ENCODE measurements around the gene DIAPH1.

The DIAPH1 gene

GRCh38 chr5:141574122-141574510 is 44.7 kb downstream of the DIAPH1 start:
- H3K27ac Mint-ChIP-seq, result no peak overlapping the region
- no peak for DNase-seq
- no peaks in the 10 kb centered on the region for H3K9me3 Mint-ChIP-seq
- TF ChIP-seq CTCF (IDR thresholded peaks at IDR 0.05), result no peak
- H3K4me3 Mint-ChIP-seq, result no peak overlapping the region
- H3K4me1 Mint-ChIP-seq, result peaks cover 16% of the 10 kb centered on the region
- no peaks in the 10 kb centered on the region for H3K27me3 Mint-ChIP-seq (ENCODE audit: low read depth, poor library complexity)
- H3K36me3 Mint-ChIP-seq (ENCODE audit: low read depth), result peaks cover 58% of the 10 kb centered on the region

GRCh38 chr5:141573489-141574121 is 45.2 kb downstream of the DIAPH1 start:
- no peak for TF ChIP-seq CTCF (IDR thresholded peaks at IDR 0.05)
- DNase-seq, result no peak
- Mint-ChIP-seq H3K9me3 (no peaks in the 10 kb centered on the region), H3K4me1 (peaks cover 16% of the 10 kb centered on the region), H3K36me3 (ENCODE audit: low read depth) (peaks cover 54% of the 10 kb centered on the region), H3K27me3 (ENCODE audit: low read depth, poor library complexity) (no peaks in the 10 kb centered on the region), H3K4me3 (no peak overlapping the region), H3K27ac (no peak overlapping the region)

- H3K4me1 Mint-ChIP-seq, result peaks cover 16% of the 10 kb centered on the region
- H3K4me3 Mint-ChIP-seq, result no peak overlapping the region
- H3K36me3 Mint-ChIP-seq (ENCODE audit: low read depth), result peaks cover 37% of the 10 kb centered on the region
- no peak for DNase-seq
- no peaks in the 10 kb centered on the region for H3K9me3 Mint-ChIP-seq
- H3K27me3 Mint-ChIP-seq (ENCODE audit: low read depth, poor library complexity), result no peaks in the 10 kb centered on the region
- H3K27ac Mint-ChIP-seq, result no peak overlapping the region
- TF ChIP-seq CTCF (IDR thresholded peaks at IDR 0.05), result no peak
Observed at GRCh38 chr5:141570655-141571054, 48.1 kb downstream of the DIAPH1 start.

GRCh38 chr5:141567513-141568117 is 51.2 kb downstream of the DIAPH1 start:
- no peaks in the 10 kb centered on the region for H3K9me3 Mint-ChIP-seq
- peaks cover 5% of the 10 kb centered on the region for H3K4me1 Mint-ChIP-seq
- DNase-seq, result peak; percentile 6
- no peak overlapping the region for H3K27ac Mint-ChIP-seq
- no peaks in the 10 kb centered on the region for H3K27me3 Mint-ChIP-seq (ENCODE audit: low read depth, poor library complexity)
- H3K36me3 Mint-ChIP-seq (ENCODE audit: low read depth), result peaks cover 49% of the 10 kb centered on the region
- H3K4me3 Mint-ChIP-seq, result no peak overlapping the region
- peak; percentile 88 for TF ChIP-seq CTCF (IDR thresholded peaks at IDR 0.05)

GRCh38 chr5:141565826-141566570 is 52.8 kb downstream of the DIAPH1 start:
- no peak for TF ChIP-seq CTCF (IDR thresholded peaks at IDR 0.05)
- peaks cover 46% of the 10 kb centered on the region for H3K36me3 Mint-ChIP-seq (ENCODE audit: low read depth)
- peak overlapping the region; percentile 36 for H3K27ac Mint-ChIP-seq
- no peak for DNase-seq
- H3K4me1 Mint-ChIP-seq, result peaks cover 7% of the 10 kb centered on the region
- H3K4me3 Mint-ChIP-seq, result no peak overlapping the region
- no peaks in the 10 kb centered on the region for H3K27me3 Mint-ChIP-seq (ENCODE audit: low read depth, poor library complexity)
- H3K9me3 Mint-ChIP-seq, result no peaks in the 10 kb centered on the region

All from nephron progenitor cell (in vitro differentiated cells).